ENCODE results near the gene LAMTOR2. TPM values are rescaled to one million over a fixed set of nuclear protein-coding genes. Genes with fewer than 3 reads are reported as not detected.

LAMTOR2 gene
- total and polyA plus RNA-seq, 9 of the 15 experiments (the other 6 are each of a cell fraction or from before 2014, with no cell fraction given) = 39.0 to 161 (median 74.6) TPM

GRCh38 chr1:156020293-156021092, 34.1 kb upstream of the LAMTOR2 start, which contains the start of gene SSR2 (continued):
- TF ChIP-seq, protein P1, sequence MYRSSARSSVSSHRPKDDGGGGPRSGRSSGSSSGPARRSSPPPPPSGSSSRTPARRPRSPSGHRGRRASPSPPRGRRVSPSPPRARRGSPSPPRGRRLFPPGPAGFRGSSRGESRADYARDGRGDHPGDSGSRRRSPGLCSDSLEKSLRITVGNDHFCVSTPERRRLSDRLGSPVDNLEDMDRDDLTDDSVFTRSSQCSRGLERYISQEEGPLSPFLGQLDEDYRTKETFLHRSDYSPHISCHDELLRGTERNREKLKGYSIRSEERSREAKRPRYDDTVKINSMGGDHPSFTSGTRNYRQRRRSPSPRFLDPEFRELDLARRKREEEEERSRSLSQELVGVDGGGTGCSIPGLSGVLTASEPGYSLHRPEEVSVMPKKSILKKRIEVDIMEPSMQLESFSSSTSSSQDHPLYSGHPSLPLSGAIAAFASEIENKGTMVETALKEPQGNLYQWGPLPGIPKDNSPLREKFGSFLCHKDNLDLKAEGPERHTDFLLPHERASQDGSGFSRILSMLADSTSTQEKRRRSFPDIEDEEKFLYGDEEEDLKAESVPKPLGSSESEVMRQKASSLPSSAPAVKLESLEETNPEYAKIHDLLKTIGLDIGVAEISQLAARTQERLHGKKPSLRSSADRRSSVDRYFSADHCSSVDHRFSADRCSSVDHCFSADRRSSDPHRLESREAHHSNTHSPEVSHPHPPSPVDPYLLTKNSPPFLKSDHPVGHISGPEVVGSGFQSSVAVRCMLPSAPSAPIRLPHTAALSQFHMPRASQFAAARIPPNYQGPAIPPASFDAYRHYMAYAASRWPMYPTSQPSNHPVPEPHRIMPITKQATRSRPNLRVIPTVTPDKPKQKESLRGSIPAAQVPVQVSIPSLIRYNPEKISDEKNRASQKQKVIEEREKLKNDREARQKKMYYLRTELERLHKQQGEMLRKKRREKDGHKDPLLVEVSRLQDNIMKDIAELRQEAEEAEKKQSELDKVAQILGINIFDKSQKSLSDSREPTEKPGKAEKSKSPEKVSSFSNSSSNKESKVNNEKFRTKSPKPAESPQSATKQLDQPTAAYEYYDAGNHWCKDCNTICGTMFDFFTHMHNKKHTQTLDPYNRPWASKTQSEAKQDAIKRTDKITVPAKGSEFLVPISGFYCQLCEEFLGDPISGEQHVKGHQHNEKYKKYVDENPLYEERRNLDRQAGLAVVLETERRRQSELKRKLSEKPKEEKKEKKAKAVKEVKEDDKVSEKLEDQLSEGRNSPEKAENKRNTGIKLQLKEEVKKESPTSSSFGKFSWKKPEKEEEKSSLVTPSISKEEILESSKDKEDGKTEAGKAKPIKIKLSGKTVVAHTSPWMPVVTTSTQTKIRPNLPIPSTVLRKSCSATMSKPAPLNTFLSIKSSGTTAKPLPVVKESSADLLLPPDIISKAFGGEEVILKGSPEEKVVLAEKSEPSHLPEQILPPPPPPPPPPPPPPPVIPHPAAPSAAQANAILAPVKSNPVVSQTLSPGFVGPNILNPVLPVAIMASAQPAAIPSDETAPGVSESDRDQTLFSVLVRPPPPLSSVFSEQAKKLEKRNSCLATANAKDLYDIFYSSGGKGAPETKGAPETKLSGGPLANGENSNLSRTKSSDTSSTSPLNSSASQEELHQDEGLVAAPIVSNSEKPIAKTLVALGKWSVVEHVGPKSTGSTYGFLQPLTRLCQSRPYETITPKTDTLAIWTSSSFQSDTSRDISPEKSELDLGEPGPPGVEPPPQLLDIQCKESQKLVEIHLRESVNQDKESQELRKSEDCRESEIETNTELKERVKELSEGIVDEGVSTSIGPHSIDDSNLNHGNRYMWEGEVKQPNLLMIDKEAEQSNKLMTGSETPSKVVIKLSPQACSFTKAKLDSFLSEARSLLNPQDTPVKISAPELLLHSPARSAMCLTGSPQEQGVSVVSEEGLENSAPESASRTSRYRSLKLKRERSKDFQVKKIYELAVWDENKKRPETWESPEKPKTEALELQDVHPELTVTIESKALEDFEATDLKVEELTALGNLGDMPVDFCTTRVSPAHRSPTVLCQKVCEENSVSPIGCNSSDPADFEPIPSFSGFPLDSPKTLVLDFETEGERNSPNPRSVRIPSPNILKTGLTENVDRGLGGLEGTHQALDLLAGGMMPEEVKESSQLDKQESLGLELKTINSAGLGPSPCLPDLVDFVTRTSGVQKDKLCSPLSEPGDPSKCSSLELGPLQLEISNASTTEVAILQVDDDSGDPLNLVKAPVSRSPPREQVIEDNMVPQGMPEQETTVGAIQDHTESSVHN (IDR thresholded peaks at IDR 0.05; ENCODE audit: borderline replicate concordance in 1 of 2, low read depth in 1 of 2) = no peak
- TF ChIP-seq, protein P2, sequence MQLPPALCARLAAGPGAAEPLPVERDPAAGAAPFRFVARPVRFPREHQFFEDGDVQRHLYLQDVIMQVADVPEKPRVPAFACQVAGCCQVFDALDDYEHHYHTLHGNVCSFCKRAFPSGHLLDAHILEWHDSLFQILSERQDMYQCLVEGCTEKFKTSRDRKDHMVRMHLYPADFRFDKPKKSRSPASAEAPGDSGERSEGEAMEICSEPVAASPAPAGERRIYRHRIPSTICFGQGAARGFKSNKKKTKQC (CRISPR knock-in tag; IDR thresholded peaks at IDR 0.05) = peak; percentile 51; the same call in 1 of the 2 replicates
- TF ChIP-seq GTF2E2 (tag; IDR thresholded peaks at IDR 0.05) (no peak), NFE2 (IDR thresholded peaks at IDR 0.05; ENCODE audit: low read depth) (no peak), FUS (optimal IDR thresholded peaks at IDR 0.05; ENCODE audit: low read depth, low read length) (no peak), XRCC3 (IDR thresholded peaks at IDR 0.05) (no peak), TBL1XR1 (IDR thresholded peaks at IDR 0.05; ENCODE audit: low read length in 2 of 2) (no peak), NFXL1 (CRISPR knock-in tag; IDR thresholded peaks at IDR 0.05) (no peak), HDAC1 (IDR thresholded peaks at IDR 0.05) (no peak), HDAC2 (IDR thresholded peaks at IDR 0.05) (no peak), ZNF212 (CRISPR knock-in tag; IDR thresholded peaks at IDR 0.05) (no peak), ZNF830 (CRISPR knock-in tag; IDR thresholded peaks at IDR 0.05) (no peak), TEAD4 (IDR thresholded peaks at IDR 0.05; ENCODE audit: low read length) (no peak), TEAD4 (CRISPR knock-in tag; IDR thresholded peaks at IDR 0.05; ENCODE audit: borderline replicate concordance) (no peak), SMAD4 (CRISPR knock-in tag; conservative IDR thresholded peaks at IDR 0.05) (no peak), TGIF2 (CRISPR knock-in tag; IDR thresholded peaks at IDR 0.05) (no peak), EGR1 (conservative IDR thresholded peaks at IDR 0.05) (no peak)
- TF ChIP-seq, protein P3, sequence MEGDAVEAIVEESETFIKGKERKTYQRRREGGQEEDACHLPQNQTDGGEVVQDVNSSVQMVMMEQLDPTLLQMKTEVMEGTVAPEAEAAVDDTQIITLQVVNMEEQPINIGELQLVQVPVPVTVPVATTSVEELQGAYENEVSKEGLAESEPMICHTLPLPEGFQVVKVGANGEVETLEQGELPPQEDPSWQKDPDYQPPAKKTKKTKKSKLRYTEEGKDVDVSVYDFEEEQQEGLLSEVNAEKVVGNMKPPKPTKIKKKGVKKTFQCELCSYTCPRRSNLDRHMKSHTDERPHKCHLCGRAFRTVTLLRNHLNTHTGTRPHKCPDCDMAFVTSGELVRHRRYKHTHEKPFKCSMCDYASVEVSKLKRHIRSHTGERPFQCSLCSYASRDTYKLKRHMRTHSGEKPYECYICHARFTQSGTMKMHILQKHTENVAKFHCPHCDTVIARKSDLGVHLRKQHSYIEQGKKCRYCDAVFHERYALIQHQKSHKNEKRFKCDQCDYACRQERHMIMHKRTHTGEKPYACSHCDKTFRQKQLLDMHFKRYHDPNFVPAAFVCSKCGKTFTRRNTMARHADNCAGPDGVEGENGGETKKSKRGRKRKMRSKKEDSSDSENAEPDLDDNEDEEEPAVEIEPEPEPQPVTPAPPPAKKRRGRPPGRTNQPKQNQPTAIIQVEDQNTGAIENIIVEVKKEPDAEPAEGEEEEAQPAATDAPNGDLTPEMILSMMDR (IDR thresholded peaks at IDR 0.05 in 2 of 3, conservative IDR thresholded peaks at IDR 0.05 in 1 of 3; ENCODE audit: insufficient read depth in 2 of 3, low read depth in 1 of 3, low read length in 3 of 3) = no peak
